Lower leg skin (tissue), 4 donors: ENCODE data around the gene EXTL1. TPM values are rescaled to one million over a fixed set of nuclear protein-coding genes. Genes with fewer than 3 reads are reported as not detected.

Experiments used
- DNase-seq, 2 donors: peaks; one replicate each; pipeline ENCODE4 v3.0.0-alpha.2; 2019; ENCODE audit warnings: low spot score in 2 of 2
- H3K4me3 ChIP-seq: fragments of 200-600 bp; sonication (generic); 2 replicates; pipeline ENCODE4 v1.5.1; 2017; ENCODE audit warnings: mild to moderate bottlenecking, low read depth; ENCODE audit not compliant: poor library complexity, severe bottlenecking
- CTCF ChIP-seq, 3 donors: fragments of 450-650 bp; IDR thresholded peaks; one replicate each; pipeline ENCODE4 v1.5.1; 2016; ENCODE audit warnings: antibody characterized with exemption in 3 of 3, mild to moderate bottlenecking in 3 of 3, moderate library complexity in 2 of 3
- POLR2A ChIP-seq, 2 donors: fragments of 450-650 bp; IDR thresholded peaks; one replicate each; pipeline ENCODE4 v1.6.1; 2016 to 2017; ENCODE audit warnings: antibody characterized with exemption in 2 of 2, mild to moderate bottlenecking in 1 of 2, moderate library complexity in 1 of 2
- WGBS, 2 donors: methylation state at CpG; one replicate each; pipeline ENCODE4 v1.1.5; 2018; 5-methylcytosine and 5-hydroxymethylcytosine counted together
- intact Hi-C: fragments of 100-400 bp; cut with DNase I; formaldehyde crosslinking; loops from one replicate; pipeline ENCODE4 v1.15.0; 2023; ENCODE audit warnings: low total_unique reads
- total RNA-seq, 4 donors: library from RNA; depleted of rRNA; stranded (reverse); fragments of >200 nt; gene quantifications; one replicate each; pipeline ENCODE4 v1.1.0, GENCODE V29; 2016

EXTL1 gene
- total RNA-seq, 4 donors from 2014 or later: 0.34 to 3.9 (median 2.2) TPM

GRCh38 chr1:26059906-26060305 lies 38.3 kb downstream of the EXTL1 start:
- no peak for DNase-seq
- intact Hi-C loops: no loop called here
- TF ChIP-seq POLR2A (IDR thresholded peaks at IDR 0.05) (no peak), CTCF (IDR thresholded peaks at IDR 0.05) (no peak)
- 72 to 79% methylated on average over 7 of the region's 7 CpGs for WGBS, 2 donors
- H3K4me3 ChIP-seq: no peak overlapping the region

GRCh38 chr1:26060832-26061574 lies 39.4 kb downstream of the EXTL1 start:
- intact Hi-C loops: no loop called here
- TF ChIP-seq POLR2A (IDR thresholded peaks at IDR 0.05) (no peak), CTCF (IDR thresholded peaks at IDR 0.05) (no peak)
- 73 to 82% methylated on average over 12 of the region's 12 CpGs for WGBS, 2 donors
- H3K4me3 ChIP-seq: no peak overlapping the region
- DNase-seq: no peak

DNA sequence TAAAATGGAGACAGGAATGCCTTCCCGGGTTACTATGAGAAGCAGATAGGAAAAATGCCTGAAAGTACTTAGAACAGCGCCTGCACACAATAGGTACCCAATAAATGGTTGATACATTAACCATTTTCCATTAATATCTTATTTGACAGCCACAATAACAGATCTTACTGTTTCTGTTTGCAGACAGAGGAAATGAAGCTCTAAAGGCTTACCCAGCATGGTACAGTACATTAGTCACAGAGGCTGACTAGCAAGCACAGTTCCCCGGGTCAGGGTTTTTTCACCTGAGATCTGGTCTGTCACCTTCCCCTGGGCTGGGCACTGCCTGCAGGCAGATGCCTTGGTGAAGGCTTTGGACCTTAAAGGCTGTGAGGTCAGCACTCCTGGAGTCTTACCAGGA lies 43.0 kb downstream of the EXTL1 start:
- intact Hi-C loops: no loop called here
- 69 to 79% methylated on average over 3 of the region's 3 CpGs for WGBS, 2 donors
- TF ChIP-seq POLR2A (IDR thresholded peaks at IDR 0.05): no peak
- no peak for TF ChIP-seq CTCF (IDR thresholded peaks at IDR 0.05)
- no peak for DNase-seq
- no peak overlapping the region for H3K4me3 ChIP-seq

GRCh38 chr1:26066160-26066559 lies 44.6 kb downstream of the EXTL1 start:
- DNase-seq: no peak
- 80 to 86% methylated on average over 15 of the region's 15 CpGs for WGBS, 2 donors
- intact Hi-C loops: no loop called here
- H3K4me3 ChIP-seq: no peak overlapping the region
- TF ChIP-seq POLR2A (IDR thresholded peaks at IDR 0.05) (no peak), CTCF (IDR thresholded peaks at IDR 0.05) (no peak)

- H3K4me3 ChIP-seq: no peak overlapping the region
- no peak for TF ChIP-seq POLR2A (IDR thresholded peaks at IDR 0.05)
- no peak for TF ChIP-seq CTCF (IDR thresholded peaks at IDR 0.05)
- 72 to 73% methylated on average over 4 of the region's 4 CpGs for WGBS, 2 donors
- intact Hi-C loops: no loop called here
- DNase-seq: no peak
Measured at GRCh38 chr1:26066857-26067256, 45.3 kb downstream of the EXTL1 start.

DNA sequence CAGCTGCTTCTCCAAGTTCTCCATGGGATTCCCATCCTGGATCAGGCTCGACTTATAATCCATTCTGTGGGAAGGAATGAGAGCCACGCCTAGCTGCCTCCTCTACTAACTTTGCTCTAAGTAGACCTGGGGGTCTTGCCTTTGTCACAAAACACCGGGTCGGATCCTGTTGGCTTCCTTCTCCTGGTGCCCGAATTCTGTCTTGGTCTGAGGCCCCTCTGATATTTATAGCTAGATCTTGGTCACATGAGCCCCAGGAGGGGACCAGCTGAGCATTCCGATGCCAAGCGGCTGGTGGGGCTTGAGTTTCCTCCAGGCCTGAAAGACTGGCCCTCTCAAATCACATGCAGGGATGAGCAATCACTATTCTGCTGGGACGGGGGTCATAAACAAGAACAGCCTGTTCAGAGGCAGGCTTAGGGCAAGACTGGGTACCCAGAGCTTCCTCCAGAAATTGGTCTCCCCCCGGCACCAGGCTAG lies 45.9 kb downstream of the EXTL1 start, which contains the start of gene TRIM63:
Gene TRIM63, minus strand, starts transcription at position 199 of the 480 bp plus-strand sequence. Its CDS starts 136 bp downstream, at position 63.
- intact Hi-C loops: no loop called here
- no peak for DNase-seq
- TF ChIP-seq CTCF (IDR thresholded peaks at IDR 0.05): no peak
- no peak for TF ChIP-seq POLR2A (IDR thresholded peaks at IDR 0.05)
- H3K4me3 ChIP-seq: no peak within 1 kb of the TSS
- WGBS, 2 donors: 41 to 56% methylated on average over 9 of the region's 9 CpGs
